Esophagus squamous epithelium (tissue), 4 donors: ENCODE data around the gene HSD17B2.

ENCODE experiments used
- CTCF ChIP-seq, 6 experiments: fragments of 450-650 bp in 4 of 6; fragments of 200-600 bp in 2 of 6; sonication (generic) in 2 of 6; IDR thresholded peaks; one replicate each; pipeline ENCODE4 v1.5.1; 2016 to 2019; ENCODE audit warnings: antibody characterized with exemption in 6 of 6, mild to moderate bottlenecking in 4 of 6, moderate library complexity in 4 of 6
- POLR2A ChIP-seq, 4 donors: fragments of 450-650 bp; IDR thresholded peaks; one replicate each; pipeline ENCODE4 v1.6.1; 2017; ENCODE audit warnings: antibody characterized with exemption in 4 of 4, mild to moderate bottlenecking in 4 of 4, moderate library complexity in 3 of 4

DNA sequence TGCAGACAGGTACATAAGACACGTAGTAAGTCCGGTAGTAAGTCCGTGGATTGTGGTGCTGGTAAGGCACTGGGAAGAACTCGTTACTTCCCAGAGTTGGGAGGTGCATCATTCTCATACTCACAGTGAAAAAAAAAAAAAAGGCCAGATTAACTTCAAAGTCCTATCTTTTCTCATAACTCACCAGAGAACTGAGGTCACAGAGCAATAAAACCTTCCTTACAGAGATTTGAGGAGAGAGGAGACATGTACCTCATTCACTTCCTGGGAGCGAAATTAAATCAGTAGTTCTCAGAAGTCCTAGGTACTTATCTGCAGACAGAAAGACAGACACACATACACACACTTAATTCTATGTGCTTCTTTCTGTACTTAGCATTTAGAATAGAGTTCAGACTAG lies 112.5 kb downstream of the HSD17B2 start:
- TF ChIP-seq CTCF (IDR thresholded peaks at IDR 0.05) (no peak), POLR2A (IDR thresholded peaks at IDR 0.05) (no peak)
